Fibroblast of villous mesenchyme (primary cell): ENCODE results near the gene PTPRQ. TPM values are rescaled to one million over a fixed set of nuclear protein-coding genes. Genes with fewer than 3 reads are reported as not detected.

Experiments used
- DNase-seq: peaks from one replicate; pipeline ENCODE4 v3.0.0-alpha.2; 2010; ENCODE audit warnings: low read depth
- H3K4me3 ChIP-seq: 2 replicates; pipeline ENCODE4 v1.5.1; 2011; ENCODE audit warnings: low read depth, mild to moderate bottlenecking, low read length
- CTCF ChIP-seq: IDR thresholded peaks from 2 replicates; pipeline ENCODE4 v1.5.1; 2012; ENCODE audit warnings: low read depth, mild to moderate bottlenecking, low read length; ENCODE audit not compliant: insufficient read depth
- total RNA-seq: library from RNA; depleted of rRNA; stranded (reverse); fragments of >200 nt; gene quantifications from 2 replicates; pipeline ENCODE4 v1.2.3, GENCODE V29; 2012

PTPRQ gene
- total RNA-seq, 1 donor: 5.6 TPM

GRCh38 chr12:80710727-80711449 lies 266.9 kb downstream of the PTPRQ start:
- DNase-seq: no peak
- TF ChIP-seq CTCF: no peak
- H3K4me3 ChIP-seq: no peak overlapping the region

GRCh38 chr12:80711866-80712265 lies 267.8 kb downstream of the PTPRQ start:
- no peak overlapping the region for H3K4me3 ChIP-seq
- TF ChIP-seq CTCF: no peak
- DNase-seq: no peak

- TF ChIP-seq CTCF: no peak
- no peak for DNase-seq
- H3K4me3 ChIP-seq: no peak overlapping the region
Observed at GRCh38 chr12:80712866-80713265, 268.8 kb downstream of the PTPRQ start.

DNA sequence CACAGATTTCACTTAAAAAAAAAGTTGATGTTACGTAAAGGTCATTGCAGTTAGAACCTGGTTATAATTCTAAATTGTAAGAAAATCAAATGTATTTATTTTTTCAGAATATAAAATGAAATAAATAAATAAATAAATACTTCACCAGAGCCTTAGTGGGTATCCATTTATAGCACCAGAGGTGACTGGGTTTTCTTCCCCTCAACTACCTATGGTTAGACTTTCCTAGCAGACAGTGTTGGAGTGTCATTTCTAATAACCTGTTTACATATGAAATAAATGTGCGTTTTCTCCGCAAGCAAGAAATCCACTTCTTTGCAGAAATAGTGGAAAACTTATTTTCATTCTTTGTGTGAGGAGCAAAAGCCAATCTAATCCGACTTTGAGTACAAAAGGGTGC lies 269.4 kb downstream of the PTPRQ start:
- H3K4me3 ChIP-seq: no peak overlapping the region
- no peak for DNase-seq
- TF ChIP-seq CTCF: no peak

DNA sequence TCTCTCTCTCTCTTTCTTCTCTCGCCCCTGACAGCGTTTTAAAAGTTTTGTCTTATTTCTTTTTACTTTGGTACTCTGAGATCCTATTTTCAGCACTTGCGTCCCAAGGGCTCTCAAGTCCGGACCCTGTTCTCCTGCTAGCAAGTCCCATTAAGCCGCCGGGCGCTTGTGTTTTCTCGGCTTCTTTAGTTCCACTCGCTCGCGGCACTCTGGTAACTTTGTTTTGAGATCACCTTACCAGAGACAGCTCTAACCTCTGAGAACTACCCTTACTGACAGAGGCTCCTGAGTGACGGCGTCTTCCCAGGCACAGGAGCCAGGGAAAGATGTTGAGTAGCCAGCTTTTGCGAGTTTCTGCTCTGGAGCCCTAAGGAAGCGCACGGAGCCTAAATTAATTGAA lies 270.0 kb downstream of the PTPRQ start:
- TF ChIP-seq CTCF: no peak
- peak overlapping the region; percentile 33 for H3K4me3 ChIP-seq
- DNase-seq: peak; percentile 8

DNA sequence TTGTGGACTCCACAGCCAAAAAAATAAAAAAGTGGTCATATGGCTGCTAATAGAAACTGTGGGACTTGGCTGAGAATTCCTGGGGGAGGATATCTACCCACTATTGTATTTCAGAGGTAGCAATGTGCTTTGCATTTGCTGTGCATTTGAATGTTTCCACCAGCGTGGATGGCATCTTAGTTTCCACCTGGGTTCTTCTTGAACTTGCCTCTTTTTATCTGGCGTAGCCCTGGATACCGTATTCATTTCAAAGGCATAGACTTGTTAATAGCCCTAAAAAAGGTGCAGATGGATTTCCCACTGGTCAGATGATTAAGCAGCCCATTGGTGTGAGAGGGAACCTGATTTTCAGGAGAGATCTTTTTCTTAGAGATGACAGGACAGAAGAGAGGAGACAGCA lies 270.8 kb downstream of the PTPRQ start:
- no peak for DNase-seq
- H3K4me3 ChIP-seq: no peak overlapping the region
- TF ChIP-seq CTCF: no peak

GRCh38 chr12:80715713-80716249 lies 271.7 kb downstream of the PTPRQ start:
- H3K4me3 ChIP-seq: no peak overlapping the region
- TF ChIP-seq CTCF: no peak
- no peak for DNase-seq
